RPMI7951 (cell line): ENCODE measurements around the gene EML1. TPM values are rescaled to one million over a fixed set of nuclear protein-coding genes. Genes with fewer than 3 reads are reported as not detected.

Experiments used
- DNase-seq: peaks from one replicate; pipeline ENCODE4 v3.0.0-alpha.2; 2012; ENCODE audit warnings: low read depth
- total RNA-seq: library from RNA; depleted of rRNA; stranded (reverse); fragments of >200 nt; shearing (Covaris generic); gene quantifications from 2 replicates; pipeline ENCODE4 v1.2.3, GENCODE V29; 2014; rRNA removed

Gene EML1
- total RNA-seq, 1 experiment from 2014 or later = 8.2 TPM

DNA sequence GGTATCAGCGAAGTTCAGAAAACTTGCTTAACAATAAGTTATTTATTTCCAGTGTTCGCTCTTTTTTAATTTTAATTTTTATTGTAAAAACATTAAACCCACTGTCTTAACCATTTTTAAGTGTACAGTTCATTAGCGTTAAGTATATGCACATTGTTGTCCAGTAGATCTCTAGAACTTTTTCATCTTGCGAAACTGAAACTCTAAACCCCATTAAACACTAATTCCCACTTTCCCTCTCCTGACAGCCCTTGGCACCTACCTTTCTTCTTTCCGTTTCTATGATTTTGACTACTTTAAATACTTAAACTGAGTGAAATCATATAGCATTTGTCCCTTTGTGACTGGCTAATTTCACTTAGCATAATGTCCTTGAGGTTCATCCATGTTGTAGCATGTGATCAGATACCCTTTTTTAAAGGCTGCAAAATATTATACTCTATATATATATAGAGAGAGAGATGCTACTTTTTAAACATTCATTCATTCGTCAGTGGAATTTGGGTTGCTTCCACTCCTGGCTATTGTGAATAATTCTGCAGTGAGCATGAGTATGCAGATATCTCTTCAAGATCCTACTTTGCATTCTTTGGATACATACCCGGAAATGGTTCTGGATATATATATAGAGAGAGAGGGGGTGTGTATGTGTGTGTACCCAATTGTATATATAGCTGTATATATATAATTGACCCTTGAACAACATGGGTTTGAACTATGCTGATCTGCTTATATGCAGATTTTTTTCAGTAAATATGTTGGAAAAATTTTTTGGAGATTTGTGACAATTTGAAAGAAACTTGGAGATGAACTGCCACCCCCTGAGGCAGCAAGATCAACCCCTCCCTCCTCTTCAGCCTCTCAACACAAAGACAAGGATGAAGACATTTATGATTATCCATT lies 197.3 kb downstream of the EML1 start:
- DNase-seq = no peak

DNA sequence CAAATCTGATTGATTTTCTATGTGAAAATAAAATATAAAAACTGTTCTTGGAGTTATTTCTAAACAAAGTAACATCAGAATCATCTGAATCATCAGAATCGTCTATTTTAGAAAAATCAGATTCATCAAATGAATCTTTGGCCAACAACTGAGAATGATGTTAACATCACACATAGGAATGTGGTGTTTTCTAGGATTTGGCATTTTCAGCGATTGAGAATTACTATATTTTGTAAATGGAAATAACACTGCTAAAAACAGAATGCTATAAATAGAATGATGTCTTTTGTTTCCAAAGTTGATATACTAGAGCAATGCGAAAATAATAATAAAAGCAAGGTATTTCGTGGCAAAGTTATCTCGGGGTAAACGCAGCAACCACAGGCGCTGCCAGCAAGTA lies 198.1 kb downstream of the EML1 start:
- no peak for DNase-seq

Other genes starting within 250 kb of the EML1 start
- gene CCDC85C, start 189.2 kb upstream of the EML1 start, total RNA-seq = 3.4 and 5.8 TPM in 2 replicates
- 0.24 and 0.49 TPM in 2 replicates for gene HHIPL1, start 148.3 kb upstream of the EML1 start, total RNA-seq
- gene CYP46A1, start 109.1 kb upstream of the EML1 start, total RNA-seq = not detected in 2 replicates